B cell (primary cell): Measurements from ENCODE around the gene C9orf72. TPM values are rescaled to one million over a fixed set of nuclear protein-coding genes. Genes with fewer than 3 reads are reported as not detected.

Source experiments
- ATAC-seq: fragments of 200-7000 bp; cut with Tn5 transposase; one replicate; pipeline ENCODE4 v1.10.0; 2021; ENCODE audit warnings: low read depth, mild to moderate bottlenecking, moderate number of reproducible peaks, moderate library complexity
- CTCF ChIA-PET: fragments of 350-600 bp; sonication (Branson Sonifier 250); formaldehyde crosslinking; loops from one replicate; lab custom pipeline; 2021; ENCODE audit warnings: antibody characterized with exemption, inconsistent platforms; lab: Charles Lee
- POLR2A ChIA-PET: fragments of 350-600 bp; sonication (Branson Sonifier 250); formaldehyde crosslinking; loops from one replicate; lab custom pipeline; 2021; ENCODE audit warnings: antibody characterized with exemption; lab: Charles Lee
- DNase-seq: peaks from one replicate; pipeline ENCODE4 v3.0.0; 2013
- H2AFZ ChIP-seq: 2 replicates; pipeline ENCODE4 v1.6.1; 2012; ENCODE audit warnings: mild to moderate bottlenecking, low read depth, low read length; ENCODE audit not compliant: insufficient read depth, poor library complexity, severe bottlenecking
- H3K27ac ChIP-seq, 2 donors: 1 replicate in 1 of 2; 2 replicates in 1 of 2; pipeline ENCODE4 v1.5.1; 2012 to 2013; ENCODE audit warnings: low read length in 2 of 2, mild to moderate bottlenecking in 2 of 2, moderate library complexity in 1 of 2
- H3K27me3 ChIP-seq, 4 experiments: fragments of 200-600 bp in 1 of 4; sonication (generic) in 1 of 4; replicated peaks in 1 of 4; 1 replicate in 2 of 4; 2 replicates in 2 of 4; pipeline versions ENCODE4 v1.6.1 to v1.7.0; 2013 to 2016; ENCODE audit warnings: low read length in 3 of 4, mild to moderate bottlenecking in 2 of 4, mixed read lengths in 1 of 4, moderate library complexity in 1 of 4; ENCODE audit not compliant: insufficient read depth in 4 of 4, control insufficient read depth in 3 of 4; ENCODE audit errors: control extremely low read depth in 1 of 4
- H3K36me3 ChIP-seq, 2 experiments: replicated peaks in 1 of 2; 1 replicate in 1 of 2; 2 replicates in 1 of 2; pipeline versions ENCODE4 v1.6.1 to v1.7.1; 2013; ENCODE audit warnings: low read length in 1 of 2; ENCODE audit not compliant: insufficient read depth in 2 of 2, control insufficient read depth in 1 of 2; ENCODE audit errors: control extremely low read depth in 1 of 2, extremely low read depth in 1 of 2
- H3K4me1 ChIP-seq, 2 donors: fragments of 200-600 bp in 1 of 2; sonication (generic) in 1 of 2; 1 replicate in 1 of 2; 2 replicates in 1 of 2; pipeline versions ENCODE4 v1.5.1 to v1.6.1; 2013 to 2017; ENCODE audit warnings: low read length in 2 of 2; ENCODE audit not compliant: control insufficient read depth in 2 of 2, insufficient read depth in 2 of 2
- H3K4me2 ChIP-seq: replicated peaks from 2 replicates; pipeline ENCODE3; 2012; ENCODE audit warnings: mild to moderate bottlenecking, low read depth, low read length; ENCODE audit not compliant: poor library complexity, severe bottlenecking
- H3K4me3 ChIP-seq, 5 experiments: fragments of 200-600 bp in 1 of 5; sonication (generic) in 1 of 5; 1 replicate in 3 of 5; 2 replicates in 2 of 5; pipeline versions ENCODE4 v1.5.1 to v1.7.0; 2011 to 2016; ENCODE audit warnings: low read length in 4 of 5, mild to moderate bottlenecking in 4 of 5, low read depth in 2 of 5, control low read depth in 1 of 5, moderate library complexity in 1 of 5; ENCODE audit not compliant: insufficient read depth in 1 of 5; ENCODE audit errors: control extremely low read depth in 1 of 5, extremely low read depth in 1 of 5
- H3K79me2 ChIP-seq: fragments of 200-600 bp; sonication (generic); one replicate; pipeline ENCODE4 v1.6.0; 2016; ENCODE audit warnings: low read length; ENCODE audit not compliant: control insufficient read depth, insufficient read depth
- H3K9ac ChIP-seq: fragments of 200-600 bp; sonication (generic); 2 replicates; pipeline ENCODE4 v1.6.1; 2017; ENCODE audit warnings: mild to moderate bottlenecking, low read length, moderate library complexity
- H3K9me3 ChIP-seq, 3 donors: one replicate each; pipeline versions ENCODE4 v1.6.1 to v1.7.1; 2013; ENCODE audit warnings: low read length in 2 of 3; ENCODE audit not compliant: control insufficient read depth in 2 of 3, insufficient read depth in 1 of 3; ENCODE audit errors: control extremely low read depth in 1 of 3
- H4K20me1 ChIP-seq: 2 replicates; pipeline ENCODE4 v1.6.0; 2012; ENCODE audit warnings: mild to moderate bottlenecking, low read length; ENCODE audit not compliant: insufficient read depth, control insufficient read depth, poor library complexity, severe bottlenecking
- H3K27ac Mint-ChIP-seq: one replicate; pipeline ENCODE4 v1.8.0; 2021; ENCODE audit warnings: mixed read lengths
- H3K27me3 Mint-ChIP-seq: one replicate; pipeline ENCODE4 v1.8.0; 2021; ENCODE audit warnings: mixed read lengths
- H3K4me1 Mint-ChIP-seq: one replicate; pipeline ENCODE4 v1.8.0; 2021; ENCODE audit warnings: mixed read lengths
- H3K4me3 Mint-ChIP-seq: one replicate; pipeline ENCODE4 v1.8.0; 2021; ENCODE audit warnings: mixed read lengths
- H3K9me3 Mint-ChIP-seq: one replicate; pipeline ENCODE4 v1.8.0; 2022; ENCODE audit warnings: mixed read lengths; ENCODE audit not compliant: insufficient read depth
- CTCF ChIP-seq: fragments of 200-600 bp; IDR thresholded peaks from one replicate; pipeline ENCODE4 v1.8.0; 2022; ENCODE audit warnings: antibody characterized with exemption, mild to moderate bottlenecking
- EZH2 ChIP-seq: IDR thresholded peaks from 2 replicates; pipeline ENCODE4 v1.6.1; 2012; ENCODE audit warnings: borderline replicate concordance, low read depth, mild to moderate bottlenecking, moderate library complexity, low read length; ENCODE audit not compliant: insufficient read depth, poor library complexity, severe bottlenecking
- WGBS: methylation state at CpG from one replicate; pipeline ENCODE4 v1.1.5; 2013; ENCODE audit warnings: missing lambda C conversion rate; ENCODE audit not compliant: insufficient coverage; 5-methylcytosine and 5-hydroxymethylcytosine counted together
- intact Hi-C: fragments of 100-400 bp; cut with micrococcal nuclease; formaldehyde crosslinking; loops from one replicate; pipeline ENCODE4 v1.10.0; 2022
- polyA plus RNA-seq: library from polyadenylated mRNA; depleted of rRNA; stranded (reverse); fragments of >200 nt; gene quantifications from 2 replicates; pipeline ENCODE4 v1.2.3, GENCODE V29; 2012
- total RNA-seq, 2 donors: library from RNA; stranded (reverse); fragments of 120-200 nt in 1 of 2; gene quantifications; 1 replicate in 1 of 2; 2 replicates in 1 of 2; pipeline versions ENCODE4 v1.2.3 to v1.2.4, GENCODE V29; 2013 to 2022

Gene C9orf72
- total and polyA plus RNA-seq, 2 donors (not counting 1 experiment from before 2014, with no cell fraction given): 18.3 to 27.6 TPM

GRCh38 chr9:27534131-27534530, 39.1 kb downstream of the C9orf72 start:
- H3K27me3 ChIP-seq: no peaks in the 10 kb centered on the region
- H3K27ac ChIP-seq: peak overlapping the region in 1 of 2 donors; percentile 14
- no peak for TF ChIP-seq EZH2
- no peak for TF ChIP-seq CTCF
- CTCF ChIA-PET: interaction anchor here (1.4 to 17.3 kb wide), 3 partner anchors 13 to 200 kb away, joined by 3 to 395 read pairs (median 7); no protein-coding TSS in a partner anchor
- H3K36me3 ChIP-seq: no peaks in the 10 kb centered on the region
- peak overlapping the region; percentile 16 for H3K4me2 ChIP-seq
- intact Hi-C loops: no loop called here
- no peaks in the 10 kb centered on the region for H3K9me3 Mint-ChIP-seq
- H3K27ac Mint-ChIP-seq: no peak overlapping the region
- no CpG with 5 or more reads among the region's 4 CpGs for WGBS
- peaks cover 11% of the 10 kb centered on the region for H3K79me2 ChIP-seq
- DNase-seq (no peak), ATAC-seq (no peak)
- H3K4me3 Mint-ChIP-seq: no peak overlapping the region
- H4K20me1 ChIP-seq: no peaks in the 10 kb centered on the region
- no peaks in the 10 kb centered on the region for H3K27me3 Mint-ChIP-seq
- no peak overlapping the region for H3K4me3 ChIP-seq
- H2AFZ ChIP-seq: no peak overlapping the region
- H3K4me1 Mint-ChIP-seq: peaks cover 21% of the 10 kb centered on the region
- POLR2A ChIA-PET: no interaction called here
- peaks cover 15 to 16% of the 10 kb centered on the region in 2 donors for H3K4me1 ChIP-seq
- H3K9ac ChIP-seq: no peak overlapping the region
- H3K9me3 ChIP-seq: no peaks in the 10 kb centered on the region

- Mint-ChIP-seq H3K4me3 (no peak overlapping the region), H3K27me3 (no peaks in the 10 kb centered on the region), H3K27ac (no peak overlapping the region), H3K4me1 (peaks cover 22% of the 10 kb centered on the region), H3K9me3 (no peaks in the 10 kb centered on the region)
- no peak overlapping the region for H3K4me3 ChIP-seq
- H3K4me1 ChIP-seq: peaks cover 15 to 16% of the 10 kb centered on the region in 2 donors
- intact Hi-C loops: no loop called here
- no peak overlapping the region for H3K27ac ChIP-seq
- H3K36me3 ChIP-seq: no peaks in the 10 kb centered on the region
- ChIA-PET POLR2A (no interaction called here), CTCF (interaction anchor here (1.4 to 17.3 kb wide), 3 partner anchors 14 to 200 kb away, joined by 3 to 395 read pairs (median 7); no protein-coding TSS in a partner anchor)
- H2AFZ ChIP-seq: no peak overlapping the region
- H3K9ac ChIP-seq: no peak overlapping the region
- DNase-seq (no peak), ATAC-seq (no peak)
- no peaks in the 10 kb centered on the region for H4K20me1 ChIP-seq
- TF ChIP-seq EZH2 (no peak), CTCF (no peak)
- no peaks in the 10 kb centered on the region for H3K27me3 ChIP-seq
- WGBS: no CpG with 5 or more reads among the region's 1 CpG
- peaks cover 18% of the 10 kb centered on the region for H3K79me2 ChIP-seq
- no peaks in the 10 kb centered on the region for H3K9me3 ChIP-seq
- no peak overlapping the region for H3K4me2 ChIP-seq
Measured at GRCh38 chr9:27533311-27533710, 40.0 kb downstream of the C9orf72 start.
